Activated CD8-positive, alpha-beta T cell treated with anti-CD3 and anti-CD28 coated beads for 36 hours (primary cell): ENCODE measurements around the gene CMIP. TPM values are rescaled to one million over a fixed set of nuclear protein-coding genes. Genes with fewer than 3 reads are reported as not detected.

Source experiments
- ATAC-seq: fragments of 200-7000 bp; cut with Tn5 transposase; one replicate; pipeline ENCODE4 v1.10.0; 2021; ENCODE audit warnings: mild to moderate bottlenecking, moderate library complexity
- CTCF ChIA-PET: fragments of 350-600 bp; sonication (Branson Sonifier 250); formaldehyde crosslinking; loops from one replicate; lab custom pipeline; 2021; ENCODE audit warnings: antibody characterized with exemption; lab: Charles Lee
- POLR2A ChIA-PET: fragments of 350-600 bp; sonication (Branson Sonifier 250); formaldehyde crosslinking; loops from one replicate; lab custom pipeline; 2021; ENCODE audit warnings: antibody characterized with exemption; lab: Charles Lee
- DNase-seq: peaks from one replicate; pipeline ENCODE4 v3.0.0-alpha.2; 2020
- H3K27ac Mint-ChIP-seq: one replicate; pipeline ENCODE4 v1.8.0; 2021; ENCODE audit warnings: mild to moderate bottlenecking, mixed read lengths
- H3K27me3 Mint-ChIP-seq: one replicate; pipeline ENCODE4 v1.8.0; 2021; ENCODE audit warnings: mixed read lengths
- H3K36me3 Mint-ChIP-seq: one replicate; pipeline ENCODE4 v1.8.0; 2021; ENCODE audit warnings: low read depth, mixed read lengths
- H3K4me1 Mint-ChIP-seq: one replicate; pipeline ENCODE4 v1.8.0; 2021; ENCODE audit warnings: low read depth, mixed read lengths
- H3K4me3 Mint-ChIP-seq: one replicate; pipeline ENCODE4 v1.8.0; 2021; ENCODE audit warnings: mild to moderate bottlenecking, moderate library complexity, mixed read lengths
- H3K9me3 Mint-ChIP-seq: one replicate; pipeline ENCODE4 v1.8.0; 2021; ENCODE audit warnings: mixed read lengths
- intact Hi-C: fragments of 100-400 bp; cut with micrococcal nuclease; formaldehyde crosslinking; loops from one replicate; pipeline ENCODE4 v1.10.0; 2022
- total RNA-seq, 2 experiments: library from RNA; stranded (reverse); gene quantifications; one replicate each; pipeline ENCODE4 v1.2.3, GENCODE V29; 2021
- TF ChIP-seq, protein P1 (sequence below): fragments of 200-600 bp; IDR thresholded peaks from one replicate; pipeline ENCODE4 v1.8.0; 2022; ENCODE audit warnings: antibody characterized with exemption, mild to moderate bottlenecking

CMIP gene
- total RNA-seq, 2 experiments from 2014 or later: 37.6 to 38.5 TPM

DNA sequence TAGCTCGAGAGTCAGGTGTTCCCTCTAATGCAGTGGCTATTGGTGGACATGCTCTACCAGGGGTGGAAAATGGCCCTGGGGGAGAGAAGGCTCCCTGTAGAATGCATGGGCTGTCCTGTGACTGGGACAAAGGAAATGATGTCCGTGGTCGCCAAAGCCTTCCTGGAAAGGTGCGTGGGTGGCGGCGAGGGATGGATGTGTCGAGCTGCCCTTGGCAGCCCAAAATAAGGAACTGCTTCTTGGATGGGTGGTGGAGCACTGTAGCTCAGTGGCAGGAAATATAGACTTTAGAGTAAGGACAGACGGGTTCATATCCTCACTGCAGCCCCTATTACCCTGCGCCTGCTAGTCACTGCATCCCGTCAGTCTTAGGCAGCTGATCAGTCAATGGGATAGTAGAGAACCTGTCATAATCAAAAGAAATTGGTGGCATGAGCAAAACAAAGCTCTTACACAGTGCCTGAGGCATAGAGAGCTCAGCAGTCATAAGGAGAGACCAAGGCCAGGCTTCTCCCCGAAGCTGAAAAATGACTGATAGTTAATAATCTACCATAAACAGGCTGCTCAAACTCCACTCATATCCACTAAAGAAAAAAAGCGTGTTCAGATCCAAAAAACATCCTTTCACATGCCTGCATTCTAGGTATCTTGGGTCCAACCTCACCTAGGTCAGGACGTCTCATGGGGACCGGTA, 211.0 kb downstream of the CMIP start:
- ChIA-PET CTCF (interaction anchor here (0.9 to 2.5 kb wide), 3 partner anchors 31 to 42 kb away, joined by 3 to 8 read pairs (median 3); no protein-coding TSS in a partner anchor), POLR2A (no interaction called here)
- no peak for ATAC-seq
- Mint-ChIP-seq H3K36me3 (peaks cover 3% of the 10 kb centered on the region), H3K4me1 (no peaks in the 10 kb centered on the region), H3K27me3 (no peaks in the 10 kb centered on the region), H3K4me3 (no peak overlapping the region), H3K27ac (no peak overlapping the region), H3K9me3 (no peaks in the 10 kb centered on the region)
- intact Hi-C loops: no loop called here
- DNase-seq: no peak
- TF ChIP-seq, protein P1, sequence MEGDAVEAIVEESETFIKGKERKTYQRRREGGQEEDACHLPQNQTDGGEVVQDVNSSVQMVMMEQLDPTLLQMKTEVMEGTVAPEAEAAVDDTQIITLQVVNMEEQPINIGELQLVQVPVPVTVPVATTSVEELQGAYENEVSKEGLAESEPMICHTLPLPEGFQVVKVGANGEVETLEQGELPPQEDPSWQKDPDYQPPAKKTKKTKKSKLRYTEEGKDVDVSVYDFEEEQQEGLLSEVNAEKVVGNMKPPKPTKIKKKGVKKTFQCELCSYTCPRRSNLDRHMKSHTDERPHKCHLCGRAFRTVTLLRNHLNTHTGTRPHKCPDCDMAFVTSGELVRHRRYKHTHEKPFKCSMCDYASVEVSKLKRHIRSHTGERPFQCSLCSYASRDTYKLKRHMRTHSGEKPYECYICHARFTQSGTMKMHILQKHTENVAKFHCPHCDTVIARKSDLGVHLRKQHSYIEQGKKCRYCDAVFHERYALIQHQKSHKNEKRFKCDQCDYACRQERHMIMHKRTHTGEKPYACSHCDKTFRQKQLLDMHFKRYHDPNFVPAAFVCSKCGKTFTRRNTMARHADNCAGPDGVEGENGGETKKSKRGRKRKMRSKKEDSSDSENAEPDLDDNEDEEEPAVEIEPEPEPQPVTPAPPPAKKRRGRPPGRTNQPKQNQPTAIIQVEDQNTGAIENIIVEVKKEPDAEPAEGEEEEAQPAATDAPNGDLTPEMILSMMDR: no peak

- ChIA-PET CTCF (no interaction called here), POLR2A (no interaction called here)
- intact Hi-C loops: no loop called here
- no peak for ATAC-seq
- no peaks in the 10 kb centered on the region for H3K27me3 Mint-ChIP-seq
- H3K9me3 Mint-ChIP-seq: no peaks in the 10 kb centered on the region
- TF ChIP-seq, protein P1: no peak
- no peaks in the 10 kb centered on the region for H3K4me1 Mint-ChIP-seq
- no peak for DNase-seq
- H3K27ac Mint-ChIP-seq: peak overlapping the region; percentile 3
- H3K36me3 Mint-ChIP-seq: peaks cover 3% of the 10 kb centered on the region
- H3K4me3 Mint-ChIP-seq: no peak overlapping the region
These were observed 212.6 kb downstream of the CMIP start for GRCh38 chr16:81657224-81657623.

DNA sequence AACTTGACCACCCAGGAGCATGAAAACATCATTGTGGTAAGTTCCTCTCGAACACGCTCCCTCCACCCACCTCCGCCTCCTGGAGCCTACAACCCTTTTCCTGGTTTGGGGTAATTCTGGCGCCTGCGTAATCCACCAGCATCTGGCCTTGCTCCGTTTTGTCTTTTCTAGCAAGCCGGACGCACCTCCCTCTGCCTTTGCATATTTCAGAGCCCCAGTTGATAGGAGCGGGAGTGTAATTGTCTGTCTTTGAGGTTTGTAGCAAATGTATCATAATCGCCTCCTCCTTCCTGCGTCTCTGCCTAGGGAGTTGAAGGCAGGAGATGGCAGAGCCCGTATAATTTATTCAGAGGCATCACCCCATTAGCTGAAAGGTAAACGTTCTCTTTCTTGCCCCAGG, 213.2 kb downstream of the CMIP start:
- no peak overlapping the region for H3K4me3 Mint-ChIP-seq
- no peaks in the 10 kb centered on the region for H3K4me1 Mint-ChIP-seq
- intact Hi-C loops: no loop called here
- ATAC-seq (no peak), DNase-seq (no peak)
- POLR2A ChIA-PET: no interaction called here
- H3K27ac Mint-ChIP-seq: peak overlapping the region; percentile 32
- TF ChIP-seq, protein P1: no peak
- CTCF ChIA-PET: interaction anchor here (1.5 kb wide), 1 partner anchor 34 kb away, joined by 3 read pairs; no protein-coding TSS in a partner anchor
- H3K9me3 Mint-ChIP-seq: no peaks in the 10 kb centered on the region
- no peaks in the 10 kb centered on the region for H3K27me3 Mint-ChIP-seq
- peaks cover 3% of the 10 kb centered on the region for H3K36me3 Mint-ChIP-seq

- intact Hi-C loops: no loop called here
- Mint-ChIP-seq H3K27me3 (no peaks in the 10 kb centered on the region), H3K4me1 (no peaks in the 10 kb centered on the region), H3K9me3 (no peaks in the 10 kb centered on the region), H3K36me3 (peaks cover 8% of the 10 kb centered on the region), H3K27ac (no peak overlapping the region), H3K4me3 (no peak overlapping the region)
- ChIA-PET CTCF (interaction anchor here (1.5 kb wide), 1 partner anchor 35 kb away, joined by 3 read pairs; no protein-coding TSS in a partner anchor), POLR2A (interaction anchor here (0.6 kb wide), 1 partner anchor 577 kb away, joined by 3 read pairs; no protein-coding TSS in a partner anchor)
- ATAC-seq (no peak), DNase-seq (no peak)
- TF ChIP-seq, protein P1: no peak
These were observed 213.8 kb downstream of the CMIP start for GRCh38 chr16:81658373-81658772.

GRCh38 chr16:81659249-81659648, 214.6 kb downstream of the CMIP start:
- ATAC-seq (no peak), DNase-seq (no peak)
- H3K4me1 Mint-ChIP-seq: no peaks in the 10 kb centered on the region
- peak overlapping the region; percentile 31 for H3K27ac Mint-ChIP-seq
- no peaks in the 10 kb centered on the region for H3K9me3 Mint-ChIP-seq
- CTCF ChIA-PET: interaction anchor here (1.1 kb wide), 1 partner anchor 36 kb away, joined by 4 read pairs; no protein-coding TSS in a partner anchor
- TF ChIP-seq, protein P1: no peak
- no peaks in the 10 kb centered on the region for H3K27me3 Mint-ChIP-seq
- POLR2A ChIA-PET: interaction anchor here (1.2 kb wide), 1 partner anchor 10 kb away, joined by 3 read pairs; no protein-coding TSS in a partner anchor
- no peak overlapping the region for H3K4me3 Mint-ChIP-seq
- H3K36me3 Mint-ChIP-seq: peaks cover 8% of the 10 kb centered on the region
- intact Hi-C loops: no loop called here
